Measurements from ENCODE around the gene SPAG4. TPM values are rescaled to one million over a fixed set of nuclear protein-coding genes. Genes with fewer than 3 reads are reported as not detected.

SPAG4 gene
- total and polyA plus RNA-seq, 10 of the 15 experiments (the other 5 are each of a cell fraction or from before 2014, with no cell fraction given): 0.90 to 12.5 (median 2.4) TPM

DNA sequence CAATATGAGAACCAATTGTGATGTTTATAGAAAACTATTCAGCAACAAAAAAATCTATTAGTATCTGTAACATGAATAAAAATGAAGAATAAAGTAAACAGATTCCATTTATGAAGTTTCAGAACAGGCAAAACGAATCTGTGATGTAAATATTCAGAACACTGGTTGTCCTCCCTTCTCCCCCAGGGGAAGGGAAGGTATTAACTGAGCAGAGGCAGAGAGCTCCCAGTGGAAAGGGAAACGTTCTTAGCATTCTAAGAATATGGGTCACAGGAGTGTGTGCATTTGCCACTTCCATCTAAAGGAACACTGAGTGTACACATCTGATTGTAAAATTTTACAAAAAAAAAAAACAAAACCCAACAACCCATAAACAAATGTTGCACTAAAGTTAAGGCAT is 23.1 kb downstream of the SPAG4 start:
- DNase-seq (ENCODE audit: low read depth, low spot score) (no peak), FAIRE-seq (no peak), ATAC-seq (no peak)
- no peaks in the 10 kb centered on the region for H4K20me1 ChIP-seq (ENCODE audit: control insufficient read depth, insufficient read depth)
- H3K9me3 ChIP-seq (replicated peaks; ENCODE audit: control insufficient read depth, insufficient read depth, low read length): no peaks in the 10 kb centered on the region
- WGBS (ENCODE audit: insufficient coverage, insufficient replicate concordance, low lambda C conversion rate, missing lambda C conversion rate): 25% methylated on average over 2 of the region's 2 CpGs
- in situ Hi-C loops (cut with MboI): no loop called here
- RAD21 ChIA-PET (ENCODE audit: unreplicated experiment): no interaction called here
- H3K4me2 ChIP-seq (ENCODE audit: control insufficient read depth, insufficient read depth): no peak overlapping the region
- no peak overlapping the region for H3K9ac ChIP-seq (ENCODE audit: control insufficient read depth, insufficient read depth, low read length)
- intact Hi-C loops (cut with micrococcal nuclease; ENCODE audit: unreplicated experiment): no loop called here
- H3K4me3 ChIP-seq: no peak overlapping the region
- SMC1A ChIA-PET (ENCODE audit: uncharacterized antibody, unreplicated experiment): interaction anchor here (0.7 to 1.2 kb wide), 2 partner anchors 18 to 124 kb away, joined by 3 read pairs; no protein-coding TSS in a partner anchor
- CTCF ChIA-PET: interaction anchor here (1.0 to 1.4 kb wide), 2 partner anchors 16 to 19 kb away, joined by 3 to 5 read pairs; no protein-coding TSS in a partner anchor
- H3K27me3 ChIP-seq (replicated peaks in 1 of 2; ENCODE audit: control insufficient read depth in 2 of 2, insufficient read depth in 2 of 2, low read length in 1 of 2): no peaks in the 10 kb centered on the region
- no peak overlapping the region for H3K27ac ChIP-seq (ENCODE audit: control insufficient read depth, insufficient read depth)
- POLR2A ChIA-PET: no interaction called here
- no TSS peak for BruUV-seq (replicated peaks)
- H3K79me2 ChIP-seq (ENCODE audit: control insufficient read depth, insufficient read depth, low read length): no peaks in the 10 kb centered on the region; the same call in none of the 2 replicates
- H2AFZ ChIP-seq (ENCODE audit: control insufficient read depth, low read depth, low read length): no peak overlapping the region
- 0 out of 4 replicates have a peak, but pooled peaks cover 0 to 7% of the 10 kb centered on the region in 2 experiments for H3K36me3 ChIP-seq (ENCODE audit: control insufficient read depth in 2 of 2, insufficient read depth in 2 of 2, low read length in 1 of 2)
- no peaks in the 10 kb centered on the region for H3K4me1 ChIP-seq (ENCODE audit: control insufficient read depth, insufficient read depth, low read length)
- TF ChIP-seq, protein P1, sequence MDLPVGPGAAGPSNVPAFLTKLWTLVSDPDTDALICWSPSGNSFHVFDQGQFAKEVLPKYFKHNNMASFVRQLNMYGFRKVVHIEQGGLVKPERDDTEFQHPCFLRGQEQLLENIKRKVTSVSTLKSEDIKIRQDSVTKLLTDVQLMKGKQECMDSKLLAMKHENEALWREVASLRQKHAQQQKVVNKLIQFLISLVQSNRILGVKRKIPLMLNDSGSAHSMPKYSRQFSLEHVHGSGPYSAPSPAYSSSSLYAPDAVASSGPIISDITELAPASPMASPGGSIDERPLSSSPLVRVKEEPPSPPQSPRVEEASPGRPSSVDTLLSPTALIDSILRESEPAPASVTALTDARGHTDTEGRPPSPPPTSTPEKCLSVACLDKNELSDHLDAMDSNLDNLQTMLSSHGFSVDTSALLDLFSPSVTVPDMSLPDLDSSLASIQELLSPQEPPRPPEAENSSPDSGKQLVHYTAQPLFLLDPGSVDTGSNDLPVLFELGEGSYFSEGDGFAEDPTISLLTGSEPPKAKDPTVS (IDR thresholded peaks at IDR 0.05; ENCODE audit: low read depth, low read length): no peak
- no peak for TF ChIP-seq SRF (IDR thresholded peaks at IDR 0.05; ENCODE audit: low read depth in 2 of 2, low read length in 2 of 2)
- TF ChIP-seq SREBF1 (IDR thresholded peaks at IDR 0.05; ENCODE audit: low read length): no peak
- no peak for TF ChIP-seq NFIC (IDR thresholded peaks at IDR 0.05; ENCODE audit: low read depth, low read length)
- no peak for TF ChIP-seq TCF12 (IDR thresholded peaks at IDR 0.05; ENCODE audit: low read depth, low read length)
- no peak for TF ChIP-seq ESRRA (IDR thresholded peaks at IDR 0.05; ENCODE audit: low read length)

DNA sequence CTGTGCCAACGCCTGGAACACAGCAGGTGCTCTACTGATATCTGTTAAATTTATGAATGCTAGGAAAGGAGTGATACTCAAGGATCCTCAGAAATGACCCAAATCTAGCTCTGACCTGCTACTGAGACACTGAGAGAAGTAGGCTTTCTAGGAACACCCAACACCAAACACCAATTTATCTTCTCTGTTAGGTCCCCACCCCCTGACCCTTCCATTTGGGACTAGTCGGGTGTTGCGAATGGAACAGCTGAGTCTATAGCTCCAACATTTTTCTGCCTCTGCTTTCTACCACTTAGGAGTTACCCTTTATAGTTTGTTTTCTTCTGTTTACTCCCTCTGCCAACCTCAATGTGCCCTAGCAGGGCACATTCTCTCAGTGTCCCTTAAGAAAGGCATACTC is 25.1 kb downstream of the SPAG4 start:
- FAIRE-seq (no peak), ATAC-seq (no peak), DNase-seq (ENCODE audit: low read depth, low spot score) (no peak)
- ChIA-PET SMC1A (ENCODE audit: uncharacterized antibody, unreplicated experiment) (interaction anchor here (2.1 kb wide), 1 partner anchor 10 kb away, joined by 4 read pairs; no protein-coding TSS in a partner anchor), POLR2A (no interaction called here), CTCF (no interaction called here), RAD21 (ENCODE audit: unreplicated experiment) (no interaction called here)
- no peak overlapping the region for H3K4me2 ChIP-seq (ENCODE audit: control insufficient read depth, insufficient read depth)
- 0 out of 4 replicates have a peak, but pooled peaks cover 0 to 7% of the 10 kb centered on the region in 2 experiments for H3K36me3 ChIP-seq (ENCODE audit: control insufficient read depth in 2 of 2, insufficient read depth in 2 of 2, low read length in 1 of 2)
- 100% methylated on average over 3 of the region's 3 CpGs for WGBS (ENCODE audit: insufficient coverage, insufficient replicate concordance, low lambda C conversion rate, missing lambda C conversion rate)
- H3K27me3 ChIP-seq (replicated peaks in 1 of 2; ENCODE audit: control insufficient read depth in 2 of 2, insufficient read depth in 2 of 2, low read length in 1 of 2): no peaks in the 10 kb centered on the region
- H3K9ac ChIP-seq (ENCODE audit: control insufficient read depth, insufficient read depth, low read length): no peak overlapping the region
- no peaks in the 10 kb centered on the region for H4K20me1 ChIP-seq (ENCODE audit: control insufficient read depth, insufficient read depth)
- H3K4me3 ChIP-seq: no peak overlapping the region
- in situ Hi-C loops (cut with MboI): no loop called here
- intact Hi-C loops (cut with micrococcal nuclease; ENCODE audit: unreplicated experiment): no loop called here
- H2AFZ ChIP-seq (ENCODE audit: control insufficient read depth, low read depth, low read length): no peak overlapping the region
- H3K79me2 ChIP-seq (ENCODE audit: control insufficient read depth, insufficient read depth, low read length): no peaks in the 10 kb centered on the region; the same call in none of the 2 replicates
- H3K27ac ChIP-seq (ENCODE audit: control insufficient read depth, insufficient read depth): no peak overlapping the region
- TF ChIP-seq, protein P2, sequence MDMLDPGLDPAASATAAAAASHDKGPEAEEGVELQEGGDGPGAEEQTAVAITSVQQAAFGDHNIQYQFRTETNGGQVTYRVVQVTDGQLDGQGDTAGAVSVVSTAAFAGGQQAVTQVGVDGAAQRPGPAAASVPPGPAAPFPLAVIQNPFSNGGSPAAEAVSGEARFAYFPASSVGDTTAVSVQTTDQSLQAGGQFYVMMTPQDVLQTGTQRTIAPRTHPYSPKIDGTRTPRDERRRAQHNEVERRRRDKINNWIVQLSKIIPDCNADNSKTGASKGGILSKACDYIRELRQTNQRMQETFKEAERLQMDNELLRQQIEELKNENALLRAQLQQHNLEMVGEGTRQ (IDR thresholded peaks at IDR 0.05; ENCODE audit: borderline replicate concordance, low read depth, low read length): no peak
- TF ChIP-seq SRF (IDR thresholded peaks at IDR 0.05; ENCODE audit: low read depth in 2 of 2, low read length in 2 of 2): no peak
- TF ChIP-seq MYC (IDR thresholded peaks at IDR 0.05; ENCODE audit: insufficient read depth, insufficient read length, insufficient replicate concordance, low read length, severe bottlenecking): no peak
- H3K4me1 ChIP-seq (ENCODE audit: control insufficient read depth, insufficient read depth, low read length): no peaks in the 10 kb centered on the region
- no peaks in the 10 kb centered on the region for H3K9me3 ChIP-seq (replicated peaks; ENCODE audit: control insufficient read depth, insufficient read depth, low read length)
- BruUV-seq (replicated peaks): no TSS peak

Data from GM12878 (cell line).